Kidney (tissue), 14 donors: ENCODE measurements around the gene SLC9A6. TPM values are rescaled to one million over a fixed set of nuclear protein-coding genes. Genes with fewer than 3 reads are reported as not detected.
A peak's percentile ranks its signal among the peaks of the same experiment; 100 is the strongest.

Experiments
- DNase-seq, 5 donors: peaks; one replicate each; pipeline ENCODE4 v3.0.0-alpha.2; 2013 to 2020
- FAIRE-seq: peaks from 2 replicates; lab custom pipeline; 2012; peaks lifted over from hg19 to GRCh38; lab: Jason Lieb, UNC
- H3K27ac ChIP-seq, 2 donors: one replicate each; pipeline ENCODE4 v1.7.0; 2013; ENCODE audit warnings: low read depth in 2 of 2, low read length in 2 of 2, inconsistent platforms in 1 of 2
- H3K27me3 ChIP-seq: one replicate; pipeline ENCODE4 v1.7.1; 2013; ENCODE audit warnings: low read length, inconsistent platforms; ENCODE audit not compliant: control insufficient read depth, insufficient read depth
- H3K36me3 ChIP-seq, 3 donors: one replicate each; pipeline versions ENCODE4 v1.7.0 to v1.7.1; 2013; ENCODE audit warnings: low read length in 3 of 3, control low read depth in 1 of 3, inconsistent platforms in 1 of 3; ENCODE audit not compliant: insufficient read depth in 3 of 3, control insufficient read depth in 2 of 3
- H3K4me1 ChIP-seq, 3 donors: one replicate each; pipeline versions ENCODE4 v1.7.0 to v1.7.1; 2013; ENCODE audit warnings: low read length in 3 of 3, inconsistent platforms in 1 of 3, low read depth in 1 of 3; ENCODE audit not compliant: control insufficient read depth in 2 of 3, insufficient read depth in 2 of 3
- H3K4me3 ChIP-seq, 3 donors: one replicate each; pipeline versions ENCODE4 v1.7.0 to v1.8.1; 2013; ENCODE audit warnings: low read length in 3 of 3, control low read depth in 1 of 3, inconsistent platforms in 1 of 3
- H3K9ac ChIP-seq, 3 donors: one replicate each; pipeline versions ENCODE4 v1.7.0 to v1.7.1; 2013; ENCODE audit warnings: low read length in 3 of 3, control low read depth in 1 of 3, inconsistent platforms in 1 of 3
- H3K9me3 ChIP-seq, 3 donors: one replicate each; pipeline versions ENCODE4 v1.7.0 to v1.7.1; 2013; ENCODE audit warnings: low read length in 3 of 3, control low read depth in 1 of 3, inconsistent platforms in 1 of 3; ENCODE audit not compliant: control insufficient read depth in 2 of 3, insufficient read depth in 1 of 3
- CTCF ChIP-seq: IDR thresholded peaks from 3 replicates; pipeline ENCODE4 v1.5.1; 2012; ENCODE audit warnings: mild to moderate bottlenecking, moderate library complexity, borderline replicate concordance; ENCODE audit not compliant: insufficient read depth; ENCODE audit errors: extremely low read depth
- intact Hi-C: fragments of 100-400 bp; cut with DNase I; formaldehyde crosslinking; loops from one replicate; pipeline ENCODE4 v1.11.1; 2022
- polyA plus RNA-seq: library from polyadenylated mRNA; stranded (reverse); fragments of 350-450 nt; fragmentation: Illumina TruSeq; extraction: RNeasy Lipid Tissue Mini Kit (QIAGEN cat#74804); gene quantifications from one replicate; pipeline ENCODE4 v1.2.3, GENCODE V29; 2014; ENCODE audit warnings: low read depth, low replicate concordance; ENCODE audit not compliant: insufficient read depth
- total RNA-seq: library from RNA; stranded (reverse); fragmentation: NEBNext Ultra II Directional; extraction: Animal tissue kit (Norgen Biotek cat#: 25700); gene quantifications from one replicate; pipeline ENCODE4 v1.2.1, GENCODE V29; 2021
- donor health status: control.
- donor health status: control.
- donor health status: control.
- donor health status: control.
- donor health status: control.
- donor health status: DM: yes; HTN: yes; CAD: no.
- donor health status: Normal renal cell carcinoma (clear cell type).

Gene SLC9A6
- total and polyA plus RNA-seq, 2 donors from 2014 or later = 7.2 to 14.1 TPM

GRCh38 chrX:136061696-136062095, 76.5 kb downstream of the SLC9A6 start:
- Histone ChIP-seq H3K27me3 (no peaks in the 10 kb centered on the region), H3K9me3 (no peaks in the 10 kb centered on the region), H3K9ac (no peak overlapping the region), H3K27ac (no peak overlapping the region), H3K4me1 (no peaks in the 10 kb centered on the region), H3K4me3 (no peak overlapping the region), H3K36me3 (no peaks in the 10 kb centered on the region)
- TF ChIP-seq CTCF = no peak
- intact Hi-C loops = no loop called here
- FAIRE-seq (no peak), DNase-seq (no peak)

GRCh38 chrX:136063340-136064079, 78.3 kb downstream of the SLC9A6 start:
- H3K4me1 ChIP-seq = no peaks in the 10 kb centered on the region
- FAIRE-seq (no peak), DNase-seq (no peak)
- H3K27me3 ChIP-seq = no peaks in the 10 kb centered on the region
- no peak overlapping the region for H3K9ac ChIP-seq
- no peak for TF ChIP-seq CTCF
- H3K9me3 ChIP-seq = no peaks in the 10 kb centered on the region
- no peaks in the 10 kb centered on the region for H3K36me3 ChIP-seq
- peak overlapping the region in 1 of 2 donors; percentile 17 for H3K27ac ChIP-seq
- H3K4me3 ChIP-seq = no peak overlapping the region
- intact Hi-C loops = no loop called here

GRCh38 chrX:136064661-136065043, 79.4 kb downstream of the SLC9A6 start:
- no peaks in the 10 kb centered on the region for H3K4me1 ChIP-seq
- no peaks in the 10 kb centered on the region for H3K36me3 ChIP-seq
- no peak overlapping the region for H3K9ac ChIP-seq
- TF ChIP-seq CTCF = no peak
- H3K4me3 ChIP-seq = no peak overlapping the region
- DNase-seq = no peak
- FAIRE-seq = no peak
- no peaks in the 10 kb centered on the region for H3K9me3 ChIP-seq
- H3K27me3 ChIP-seq = no peaks in the 10 kb centered on the region
- H3K27ac ChIP-seq = no peak overlapping the region
- intact Hi-C loops = no loop called here
